Lower lobe of right lung (tissue), 2 donors: ENCODE results near the gene WDR72. TPM values are rescaled to one million over a fixed set of nuclear protein-coding genes. Genes with fewer than 3 reads are reported as not detected.
A peak's percentile ranks its signal among the peaks of the same experiment; 100 is the strongest.

Experiments used
- ATAC-seq, 2 donors: fragments of 200-7000 bp; cut with Tn5 transposase; one replicate each; pipeline ENCODE4 v1.9.1; 2020 to 2022; ENCODE audit warnings: mild to moderate bottlenecking in 2 of 2, moderate library complexity in 2 of 2
- DNase-seq: peaks from one replicate; pipeline ENCODE4 v3.0.0-alpha.2; 2020
- H3K27ac ChIP-seq: fragments of 200-600 bp; one replicate; pipeline ENCODE4 v1.8.0; 2022
- H3K27me3 ChIP-seq: fragments of 200-600 bp; one replicate; pipeline ENCODE4 v1.8.0; 2022; ENCODE audit warnings: low read depth
- H3K36me3 ChIP-seq: fragments of 200-600 bp; one replicate; pipeline ENCODE4 v1.8.0; 2022; ENCODE audit warnings: mild to moderate bottlenecking
- H3K4me1 ChIP-seq: fragments of 200-600 bp; one replicate; pipeline ENCODE4 v1.8.0; 2022
- H3K4me3 ChIP-seq: fragments of 200-600 bp; one replicate; pipeline ENCODE4 v1.8.0; 2022; ENCODE audit warnings: mild to moderate bottlenecking
- H3K9me3 ChIP-seq: fragments of 200-600 bp; one replicate; pipeline ENCODE4 v1.8.0; 2022
- intact Hi-C: fragments of 100-400 bp; cut with DNase I; formaldehyde crosslinking; loops from one replicate; pipeline ENCODE4 v1.11.0; 2022
- total RNA-seq: library from RNA; stranded (reverse); fragmentation: NEBNext Ultra II Directional; extraction: Animal tissue kit (Norgen Biotek cat#: 25700); gene quantifications from one replicate; pipeline ENCODE4 v1.2.1, GENCODE V29; 2021
- TF ChIP-seq, protein P1 (sequence below): fragments of 200-600 bp; IDR thresholded peaks from one replicate; pipeline ENCODE4 v1.8.0; 2022; ENCODE audit warnings: antibody characterized with exemption, mild to moderate bottlenecking
- donor health status: DM: no; HTN: yes; CAD: no; lungs with severe emphysema.

Gene WDR72
- total RNA-seq, 1 donor from 2014 or later: 1.5 TPM

DNA sequence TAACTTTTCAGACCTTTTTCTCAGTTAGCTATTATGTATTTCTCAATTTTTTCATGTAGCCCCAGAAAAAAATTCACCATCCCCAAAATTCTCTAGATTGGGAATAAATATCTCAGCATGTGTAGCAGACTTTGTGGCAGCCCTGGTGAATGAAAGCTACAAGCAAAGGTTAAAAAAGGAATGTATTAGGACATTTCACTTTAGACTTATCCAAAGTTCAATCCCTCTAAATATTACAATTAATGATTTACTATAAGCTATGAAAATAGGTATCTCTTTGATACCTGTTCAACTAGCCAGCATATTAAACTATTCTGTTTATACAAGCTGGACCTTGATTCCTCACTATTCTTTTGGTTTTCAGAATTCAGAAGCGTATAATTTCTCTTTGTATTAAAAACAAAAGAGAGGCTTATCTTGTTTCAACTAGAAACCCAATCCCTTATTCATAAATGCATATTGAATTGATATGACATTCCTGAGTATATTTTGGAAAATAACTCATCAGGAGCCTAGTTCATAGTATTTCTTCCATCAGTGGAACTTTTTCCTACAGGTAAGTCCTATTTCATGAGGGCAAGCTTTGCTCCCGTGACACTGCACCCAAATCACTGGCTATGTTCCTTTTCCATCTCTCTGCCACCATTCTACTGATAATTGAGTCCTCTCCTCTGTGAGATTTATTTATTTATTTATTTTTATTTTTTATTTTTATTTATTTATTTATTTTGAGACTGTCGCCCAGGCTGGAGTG lies 38.0 kb downstream of the WDR72 start:
- no peak overlapping the region for H3K4me3 ChIP-seq
- no peaks in the 10 kb centered on the region for H3K9me3 ChIP-seq
- H3K36me3 ChIP-seq: no peaks in the 10 kb centered on the region
- intact Hi-C loops: no loop called here
- no peaks in the 10 kb centered on the region for H3K4me1 ChIP-seq
- TF ChIP-seq, protein P1, sequence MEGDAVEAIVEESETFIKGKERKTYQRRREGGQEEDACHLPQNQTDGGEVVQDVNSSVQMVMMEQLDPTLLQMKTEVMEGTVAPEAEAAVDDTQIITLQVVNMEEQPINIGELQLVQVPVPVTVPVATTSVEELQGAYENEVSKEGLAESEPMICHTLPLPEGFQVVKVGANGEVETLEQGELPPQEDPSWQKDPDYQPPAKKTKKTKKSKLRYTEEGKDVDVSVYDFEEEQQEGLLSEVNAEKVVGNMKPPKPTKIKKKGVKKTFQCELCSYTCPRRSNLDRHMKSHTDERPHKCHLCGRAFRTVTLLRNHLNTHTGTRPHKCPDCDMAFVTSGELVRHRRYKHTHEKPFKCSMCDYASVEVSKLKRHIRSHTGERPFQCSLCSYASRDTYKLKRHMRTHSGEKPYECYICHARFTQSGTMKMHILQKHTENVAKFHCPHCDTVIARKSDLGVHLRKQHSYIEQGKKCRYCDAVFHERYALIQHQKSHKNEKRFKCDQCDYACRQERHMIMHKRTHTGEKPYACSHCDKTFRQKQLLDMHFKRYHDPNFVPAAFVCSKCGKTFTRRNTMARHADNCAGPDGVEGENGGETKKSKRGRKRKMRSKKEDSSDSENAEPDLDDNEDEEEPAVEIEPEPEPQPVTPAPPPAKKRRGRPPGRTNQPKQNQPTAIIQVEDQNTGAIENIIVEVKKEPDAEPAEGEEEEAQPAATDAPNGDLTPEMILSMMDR: no peak
- no peak for DNase-seq
- no peak for ATAC-seq
- no peak overlapping the region for H3K27ac ChIP-seq
- H3K27me3 ChIP-seq: no peaks in the 10 kb centered on the region

DNA sequence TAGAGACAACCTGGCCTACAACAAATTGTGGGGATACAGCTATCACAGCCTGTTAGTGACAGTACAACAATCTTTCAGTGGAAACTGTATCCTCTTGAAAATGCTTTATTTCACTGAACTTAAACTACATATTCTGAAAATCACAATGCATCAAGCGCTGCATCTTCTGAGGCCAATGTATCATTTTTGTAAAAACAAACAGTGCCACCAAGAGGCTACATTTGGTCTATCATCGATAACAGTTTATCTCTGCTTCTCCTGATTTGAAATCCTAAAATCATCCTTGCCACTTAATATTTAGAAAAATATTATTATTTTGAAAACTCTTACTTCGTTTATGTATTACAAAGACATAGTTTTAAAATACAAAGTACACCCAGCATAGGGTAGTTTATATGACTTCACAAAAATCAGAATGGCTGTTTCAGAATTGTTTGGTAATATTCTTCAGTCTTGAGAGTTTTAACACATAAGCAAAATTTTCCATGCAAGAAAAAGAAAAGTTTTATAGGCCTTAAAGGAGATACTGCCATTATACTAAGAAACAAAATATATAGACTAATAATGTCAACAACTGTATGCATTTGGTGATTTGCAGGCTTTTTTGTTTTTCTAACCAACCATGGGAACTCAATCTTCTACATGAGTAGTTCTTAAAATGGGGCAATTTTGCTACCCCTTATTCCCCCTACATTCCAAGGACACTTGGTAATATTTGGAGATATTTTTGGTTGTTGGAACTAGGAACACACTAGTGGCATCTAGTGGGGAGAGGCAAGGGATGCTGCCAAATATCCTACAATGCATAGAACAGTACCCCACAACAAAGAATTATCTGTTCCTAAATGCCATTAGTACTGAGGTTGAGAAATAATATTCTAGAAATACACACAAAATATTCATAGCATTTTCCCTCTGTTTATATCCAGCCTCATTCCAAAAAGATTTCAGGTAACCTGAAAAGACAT lies 42.3 kb downstream of the WDR72 start:
- intact Hi-C loops: no loop called here
- H3K9me3 ChIP-seq: no peaks in the 10 kb centered on the region
- no peak overlapping the region for H3K27ac ChIP-seq
- TF ChIP-seq, protein P1: peak; percentile 13
- ATAC-seq (no peak), DNase-seq (no peak)
- H3K4me3 ChIP-seq: no peak overlapping the region
- no peaks in the 10 kb centered on the region for H3K27me3 ChIP-seq
- no peaks in the 10 kb centered on the region for H3K4me1 ChIP-seq
- H3K36me3 ChIP-seq: no peaks in the 10 kb centered on the region

DNA sequence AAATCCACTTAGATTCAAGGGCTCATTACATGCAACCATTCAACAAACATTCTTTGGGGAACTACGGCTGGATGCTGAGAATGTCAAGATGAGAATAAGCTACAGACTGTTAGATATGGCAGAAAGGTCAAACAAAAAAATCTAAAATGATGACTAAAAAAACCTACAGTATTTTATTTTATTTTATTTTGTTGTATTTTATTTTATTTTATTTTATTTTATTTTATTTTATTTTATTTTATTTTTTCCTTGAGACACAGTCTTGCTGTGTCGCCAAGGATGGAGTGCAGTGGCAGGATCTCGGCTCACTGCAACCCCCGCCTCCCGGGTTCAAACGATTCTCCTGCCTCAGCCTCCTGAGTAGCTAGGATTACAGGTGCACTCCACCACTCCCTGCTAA lies 46.2 kb downstream of the WDR72 start:
- no peaks in the 10 kb centered on the region for H3K9me3 ChIP-seq
- intact Hi-C loops: no loop called here
- H3K4me3 ChIP-seq: no peak overlapping the region
- H3K27me3 ChIP-seq: no peaks in the 10 kb centered on the region
- TF ChIP-seq, protein P1: no peak
- DNase-seq: no peak
- H3K36me3 ChIP-seq: no peaks in the 10 kb centered on the region
- H3K27ac ChIP-seq: no peak overlapping the region
- no peak for ATAC-seq
- H3K4me1 ChIP-seq: no peaks in the 10 kb centered on the region

DNA sequence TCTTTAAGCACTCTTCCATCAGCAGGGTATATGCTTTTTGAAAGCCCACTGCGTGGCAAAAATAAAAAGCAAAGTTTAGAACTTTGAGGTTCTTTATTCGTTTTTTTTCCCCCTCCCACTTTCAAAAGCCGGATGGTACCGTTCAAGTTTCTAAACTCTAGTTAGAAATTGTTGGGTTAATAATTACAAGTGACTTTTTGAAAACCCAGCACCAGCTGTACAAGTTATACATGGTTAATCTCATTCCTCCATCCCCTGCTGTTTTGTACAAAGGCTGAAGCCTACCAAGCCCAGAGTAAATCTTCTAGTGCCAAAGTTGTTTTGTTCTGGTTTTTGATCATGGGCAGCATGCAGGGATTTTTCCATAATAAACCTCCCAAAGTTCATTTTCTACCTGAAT lies 48.6 kb downstream of the WDR72 start:
- Histone ChIP-seq H3K4me1 (no peaks in the 10 kb centered on the region), H3K27ac (no peak overlapping the region), H3K4me3 (no peak overlapping the region), H3K9me3 (no peaks in the 10 kb centered on the region), H3K27me3 (no peaks in the 10 kb centered on the region), H3K36me3 (no peaks in the 10 kb centered on the region)
- DNase-seq (no peak), ATAC-seq (no peak)
- TF ChIP-seq, protein P1: no peak
- intact Hi-C loops: no loop called here

DNA sequence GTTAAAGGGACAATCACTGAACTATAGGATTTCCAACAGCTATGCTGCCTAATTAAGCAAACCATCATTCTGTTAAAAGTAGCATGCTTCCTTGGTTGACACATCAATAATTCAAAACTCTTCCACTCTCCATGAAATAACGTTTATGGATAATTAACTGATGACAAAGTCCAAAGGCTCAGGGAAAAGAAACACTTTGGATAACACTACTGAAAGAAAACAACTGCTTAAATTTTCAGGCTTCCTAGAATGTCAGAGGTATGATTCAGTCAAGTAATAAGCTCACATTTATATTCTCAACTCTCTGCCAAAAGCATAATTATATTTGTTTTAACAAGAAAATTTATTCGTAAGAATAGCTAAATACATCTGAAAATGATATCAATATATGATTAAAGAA lies 49.6 kb downstream of the WDR72 start:
- Histone ChIP-seq H3K36me3 (no peaks in the 10 kb centered on the region), H3K4me3 (no peak overlapping the region), H3K4me1 (no peaks in the 10 kb centered on the region), H3K9me3 (no peaks in the 10 kb centered on the region), H3K27ac (no peak overlapping the region), H3K27me3 (no peaks in the 10 kb centered on the region)
- intact Hi-C loops: no loop called here
- TF ChIP-seq, protein P1: no peak
- DNase-seq (no peak), ATAC-seq (no peak)
